ENCODE measurements around the gene MRGPRD.

DNA sequence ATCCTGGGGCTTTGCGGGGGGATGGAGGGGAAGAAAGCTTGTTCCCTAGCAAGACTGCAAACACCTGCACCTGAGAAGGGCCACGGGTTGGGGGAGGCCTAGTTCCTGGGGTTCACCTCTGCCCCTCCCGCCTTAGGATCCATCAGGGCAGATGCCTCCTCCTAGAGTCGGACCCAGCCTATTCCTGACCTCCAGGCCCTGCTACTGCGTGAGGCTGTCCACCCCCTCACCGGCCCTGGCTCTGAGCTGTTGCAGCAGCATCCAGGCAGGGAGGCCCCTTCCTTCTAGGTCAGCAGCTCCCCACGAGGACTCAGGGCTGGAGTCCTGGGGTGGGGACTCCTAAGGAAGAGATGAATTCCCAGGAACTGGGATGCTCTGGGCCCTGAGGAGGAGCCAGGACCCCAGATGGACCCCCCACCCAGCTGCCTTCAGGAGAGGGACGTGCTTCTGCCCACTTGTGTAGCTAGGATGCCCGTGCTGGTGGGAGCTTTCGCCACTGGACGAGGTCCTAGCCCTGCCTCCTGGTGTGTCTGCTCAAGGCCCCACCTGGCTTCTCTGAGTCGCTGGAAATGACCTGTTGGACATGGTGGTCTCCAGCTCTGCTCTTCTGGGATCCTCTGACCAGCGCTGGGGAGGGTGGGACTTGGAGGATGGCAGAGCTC, 21.9 kb upstream of the MRGPRD start:
- TF ChIP-seq POLR2AphosphoS5 (IDR thresholded peaks at IDR 0.05) (no peak), EP300 (IDR thresholded peaks at IDR 0.05) (no peak)

Measured in stomach (tissue), 4 donors.